Central memory CD8-positive, alpha-beta T cell (primary cell): Measurements from ENCODE around the gene LARP1.
"Not testable (repeated sequence)": the region's sequence is repeated elsewhere in the genome, so short reads cannot be mapped to it uniquely, and the experiment has no call there.

ENCODE experiments used
- ATAC-seq: fragments of 150-1000 bp; cut with Tn5 transposase; replicated peaks from 2 replicates; pipeline ENCODE4 v1.10.0; 2022; ENCODE audit warnings: mild to moderate bottlenecking, moderate FRiP score, moderate number of reproducible peaks; ENCODE audit not compliant: poor library complexity, severe bottlenecking; ENCODE audit errors: extremely low read depth
- DNase-seq, 2 donors: peaks; one replicate each; pipeline ENCODE4 v3.0.0; 2021; ENCODE audit warnings: low spot score in 2 of 2
- H3K27ac Mint-ChIP-seq: one replicate; pipeline ENCODE4 v1.8.0; 2022; ENCODE audit warnings: low read depth, mild to moderate bottlenecking, moderate library complexity, mixed read lengths
- H3K27me3 Mint-ChIP-seq: one replicate; pipeline ENCODE4 v1.8.0; 2022; ENCODE audit warnings: mixed read lengths
- H3K36me3 Mint-ChIP-seq: one replicate; pipeline ENCODE4 v1.8.0; 2022; ENCODE audit warnings: mild to moderate bottlenecking, moderate library complexity, mixed read lengths; ENCODE audit not compliant: insufficient read depth
- H3K4me1 Mint-ChIP-seq: one replicate; pipeline ENCODE4 v1.8.0; 2022; ENCODE audit warnings: mixed read lengths
- H3K4me3 Mint-ChIP-seq: one replicate; pipeline ENCODE4 v1.8.0; 2022; ENCODE audit warnings: mild to moderate bottlenecking, moderate library complexity, mixed read lengths
- H3K9me3 Mint-ChIP-seq: one replicate; pipeline ENCODE4 v1.8.0; 2022; ENCODE audit warnings: mixed read lengths

The LARP1 gene

GRCh38 chr5:154722936-154723335 is 32.2 kb upstream of the LARP1 start:
- DNase-seq = no peak

DNA sequence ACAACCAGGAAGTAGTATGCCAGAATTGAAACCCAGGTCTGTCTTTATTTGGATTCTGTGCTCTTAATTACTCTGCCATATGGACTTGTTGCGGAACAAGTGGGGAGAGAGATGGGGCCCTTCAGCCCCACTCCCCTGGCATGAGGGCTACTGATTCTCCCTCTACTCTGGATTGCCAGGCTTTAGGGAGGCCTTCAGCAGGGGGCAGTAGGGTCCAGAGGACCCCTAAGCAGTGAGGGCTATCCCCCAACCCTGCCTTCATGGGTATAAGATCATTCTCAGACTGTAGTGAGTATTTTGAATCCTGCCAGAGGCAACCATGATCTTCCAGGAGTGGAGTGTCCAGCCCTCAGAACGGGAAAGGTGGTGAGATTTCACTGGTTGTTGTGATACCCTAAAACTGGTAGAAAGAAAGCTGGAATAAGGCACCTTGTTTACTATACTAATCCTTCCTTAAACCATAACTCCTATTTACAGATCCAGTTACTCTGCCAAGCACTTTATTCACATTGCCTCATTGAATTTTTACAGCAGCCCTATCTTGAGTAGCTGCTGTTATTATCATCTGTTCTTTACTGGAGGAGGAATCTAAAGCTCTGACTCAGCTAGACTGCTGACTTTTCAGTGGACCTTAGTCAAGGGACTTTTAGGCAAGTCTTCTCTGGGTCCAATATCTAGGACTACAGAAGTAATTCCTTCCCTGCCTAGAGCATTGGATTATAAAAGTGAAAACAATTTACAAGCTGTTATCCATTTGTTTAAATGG is 31.3 kb upstream of the LARP1 start:
- Mint-ChIP-seq H3K9me3 (no peaks in the 10 kb centered on the region), H3K27ac (no peak overlapping the region), H3K4me1 (no peaks in the 10 kb centered on the region), H3K27me3 (no peaks in the 10 kb centered on the region), H3K4me3 (no peak overlapping the region), H3K36me3 (no peaks in the 10 kb centered on the region)
- DNase-seq (no peak), ATAC-seq (no peak)

More at GRCh38 chr5:154722936-154723335, 32.2 kb upstream of the LARP1 start:
- H3K4me1 Mint-ChIP-seq = no peaks in the 10 kb centered on the region
- H3K27me3 Mint-ChIP-seq = no peaks in the 10 kb centered on the region
- H3K9me3 Mint-ChIP-seq = no peaks in the 10 kb centered on the region
- no peaks in the 10 kb centered on the region for H3K36me3 Mint-ChIP-seq
- no peak overlapping the region for H3K27ac Mint-ChIP-seq
- H3K4me3 Mint-ChIP-seq = no peak overlapping the region
- ATAC-seq = no peak

DNA sequence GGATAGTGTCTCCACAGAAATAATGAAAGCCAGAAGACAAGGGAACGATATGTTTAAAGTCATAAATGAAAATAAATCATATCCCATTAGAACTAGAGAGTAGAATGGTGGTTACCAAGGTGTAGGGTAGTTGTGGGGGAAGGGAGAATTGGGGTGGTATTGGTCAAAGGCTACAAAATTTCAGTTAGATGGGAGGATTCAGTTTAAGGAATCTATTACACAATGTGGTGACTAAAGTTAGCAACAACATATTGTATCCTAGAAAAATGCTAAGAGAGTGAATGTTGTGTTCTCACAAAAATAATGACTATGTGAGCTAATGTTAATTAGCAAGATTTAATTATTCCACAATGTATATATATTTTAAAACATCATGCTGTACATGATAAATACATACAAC is 27.8 kb upstream of the LARP1 start:
- ATAC-seq = no peak
- Mint-ChIP-seq H3K36me3 (no peaks in the 10 kb centered on the region), H3K27ac (no peak overlapping the region), H3K27me3 (peaks cover 12% of the 10 kb centered on the region), H3K9me3 (no peaks in the 10 kb centered on the region), H3K4me3 (no peak overlapping the region), H3K4me1 (no peaks in the 10 kb centered on the region)
- no peak for DNase-seq

DNA sequence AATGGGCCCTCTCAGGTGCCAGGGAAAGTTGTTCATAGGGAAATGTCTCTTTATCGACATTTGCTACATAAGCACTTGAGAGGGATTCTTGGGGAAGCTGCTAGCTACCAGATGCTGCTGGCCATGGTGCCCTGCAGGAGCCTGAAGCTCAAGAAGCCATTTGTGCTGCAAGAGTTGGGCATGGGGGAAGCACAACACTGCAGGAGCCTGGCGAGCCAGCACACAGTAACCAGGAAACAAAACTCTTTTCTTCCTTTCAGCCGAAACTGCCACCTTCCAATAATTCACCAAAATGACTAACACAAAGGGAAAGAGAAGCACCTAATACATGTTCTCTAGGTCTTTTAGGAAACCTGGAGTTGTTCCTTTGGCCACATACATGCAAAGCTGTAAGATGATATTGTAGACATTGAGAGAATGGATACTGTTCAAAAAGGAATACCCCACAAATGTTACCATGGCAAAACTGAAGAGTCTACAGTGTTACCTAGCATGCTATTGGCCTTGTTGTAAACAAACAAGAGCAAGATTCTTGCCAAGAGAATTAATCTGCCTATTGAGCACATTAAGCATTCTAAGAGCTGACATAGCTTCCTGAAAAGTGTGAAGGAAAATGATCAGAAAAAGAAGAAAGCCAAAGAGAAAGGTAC is 26.1 kb upstream of the LARP1 start:
- H3K9me3 Mint-ChIP-seq = no peaks in the 10 kb centered on the region
- ATAC-seq = no peak
- no peak for DNase-seq
- no peaks in the 10 kb centered on the region for H3K4me1 Mint-ChIP-seq
- no peak overlapping the region for H3K27ac Mint-ChIP-seq
- H3K4me3 Mint-ChIP-seq = no peak overlapping the region
- H3K27me3 Mint-ChIP-seq = peaks cover 12% of the 10 kb centered on the region
- H3K36me3 Mint-ChIP-seq = no peaks in the 10 kb centered on the region

GRCh38 chr5:154729613-154730012 is 25.6 kb upstream of the LARP1 start:
- H3K4me3 Mint-ChIP-seq = no peak overlapping the region
- H3K27ac Mint-ChIP-seq = no peak overlapping the region
- no peaks in the 10 kb centered on the region for H3K9me3 Mint-ChIP-seq
- no peaks in the 10 kb centered on the region for H3K36me3 Mint-ChIP-seq
- peaks cover 12% of the 10 kb centered on the region for H3K27me3 Mint-ChIP-seq
- H3K4me1 Mint-ChIP-seq = no peaks in the 10 kb centered on the region
- DNase-seq = no peak
- ATAC-seq = no peak

GRCh38 chr5:154730761-154731160 is 24.4 kb upstream of the LARP1 start:
- not testable (repeated sequence) for H3K4me1 Mint-ChIP-seq, H3K36me3 Mint-ChIP-seq, H3K27ac Mint-ChIP-seq, H3K9me3 Mint-ChIP-seq, DNase-seq, ATAC-seq, H3K4me3 Mint-ChIP-seq
- H3K27me3 Mint-ChIP-seq = peaks cover 12% of the 10 kb centered on the region

GRCh38 chr5:154732212-154732611 is 23.0 kb upstream of the LARP1 start:
- no peak overlapping the region for H3K27ac Mint-ChIP-seq
- no peak overlapping the region for H3K4me3 Mint-ChIP-seq
- no peaks in the 10 kb centered on the region for H3K9me3 Mint-ChIP-seq
- no peaks in the 10 kb centered on the region for H3K4me1 Mint-ChIP-seq
- peaks cover 12% of the 10 kb centered on the region for H3K27me3 Mint-ChIP-seq
- no peaks in the 10 kb centered on the region for H3K36me3 Mint-ChIP-seq
- DNase-seq (no peak), ATAC-seq (no peak)

GRCh38 chr5:154734370-154735248 is 20.6 kb upstream of the LARP1 start:
- Mint-ChIP-seq H3K27ac (no peak overlapping the region), H3K4me1 (no peaks in the 10 kb centered on the region), H3K4me3 (no peak overlapping the region), H3K27me3 (peaks cover 21% of the 10 kb centered on the region), H3K36me3 (no peaks in the 10 kb centered on the region), H3K9me3 (no peaks in the 10 kb centered on the region)
- ATAC-seq (no peak), DNase-seq (no peak)

DNA sequence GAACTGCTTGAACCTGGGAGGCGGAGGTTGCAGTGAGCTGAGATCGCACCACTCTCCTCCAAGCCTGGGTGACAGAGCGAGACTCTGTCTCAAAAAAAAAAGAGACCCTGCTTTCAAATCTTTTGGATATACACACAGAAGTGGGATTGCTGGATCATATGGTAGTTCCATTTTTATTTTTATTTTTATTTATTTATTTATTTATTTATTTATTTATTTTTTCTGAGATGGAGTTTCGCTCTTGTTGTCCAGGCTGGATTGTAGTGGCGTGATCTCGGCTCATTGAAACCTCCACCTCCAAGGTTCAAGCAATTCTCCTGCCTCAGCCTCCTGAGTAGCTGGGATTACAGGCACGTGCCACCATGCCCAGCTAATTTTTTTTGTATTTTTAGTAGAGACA is 19.8 kb upstream of the LARP1 start:
- not testable (repeated sequence) for H3K4me3 Mint-ChIP-seq, H3K9me3 Mint-ChIP-seq, H3K36me3 Mint-ChIP-seq, ATAC-seq, H3K4me1 Mint-ChIP-seq, H3K27ac Mint-ChIP-seq, DNase-seq
- peaks cover 21% of the 10 kb centered on the region for H3K27me3 Mint-ChIP-seq

DNA sequence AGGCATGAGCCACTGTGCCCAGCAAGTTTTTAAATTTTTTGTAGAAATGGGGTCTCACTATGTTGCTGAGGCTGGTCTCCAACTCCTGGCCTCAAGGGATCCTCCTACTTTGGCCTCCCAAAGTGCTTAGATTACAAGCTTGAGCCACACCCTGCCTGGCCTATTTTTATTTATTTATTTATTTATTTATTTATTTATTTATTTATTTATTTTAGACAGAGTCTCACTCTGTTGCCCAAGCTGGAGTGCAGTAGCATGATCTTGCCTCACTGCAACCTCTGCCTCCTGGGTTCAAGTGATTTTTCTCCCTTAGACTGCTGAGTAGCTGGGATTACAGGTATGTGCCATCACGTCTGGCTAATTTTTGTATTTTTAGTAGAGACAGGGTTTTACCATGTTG is 18.8 kb upstream of the LARP1 start:
- not testable (repeated sequence) for H3K4me1 Mint-ChIP-seq, H3K36me3 Mint-ChIP-seq, H3K4me3 Mint-ChIP-seq, ATAC-seq, H3K9me3 Mint-ChIP-seq, H3K27ac Mint-ChIP-seq, DNase-seq
- peaks cover 15% of the 10 kb centered on the region for H3K27me3 Mint-ChIP-seq

DNA sequence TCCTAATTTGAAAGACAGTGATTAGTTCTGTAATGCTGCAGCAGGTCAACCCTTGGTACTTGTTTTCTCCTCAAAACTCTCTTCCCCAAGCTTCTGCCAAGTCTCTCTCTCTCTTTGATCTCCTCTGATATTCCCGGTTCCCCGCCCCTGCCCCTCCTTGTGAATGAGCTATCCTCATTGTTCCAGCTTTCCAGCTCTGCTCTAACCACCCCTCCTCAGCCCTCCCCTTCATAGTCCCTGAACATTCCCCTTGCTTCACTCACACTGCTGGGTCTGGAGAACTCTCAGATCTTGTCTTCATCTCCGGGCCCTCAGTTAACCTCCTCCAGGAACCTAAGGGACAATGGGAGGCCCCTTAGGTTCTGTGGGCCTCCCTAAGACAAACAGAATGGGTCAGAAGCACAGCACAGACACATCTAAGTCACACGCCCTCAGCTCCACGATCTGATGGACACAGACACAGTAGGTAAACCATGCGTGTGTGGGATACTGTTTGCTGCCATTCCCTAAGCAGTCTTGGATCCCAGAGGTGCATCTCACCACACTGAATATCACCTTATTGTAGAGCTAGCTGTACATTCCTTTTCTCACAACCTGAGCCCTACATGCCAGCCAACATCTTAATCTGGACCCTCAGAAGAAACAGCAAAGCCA is 17.4 kb upstream of the LARP1 start:
- DNase-seq (no peak), ATAC-seq (no peak)
- Mint-ChIP-seq H3K36me3 (no peaks in the 10 kb centered on the region), H3K4me3 (no peak overlapping the region), H3K27ac (no peak overlapping the region), H3K27me3 (peaks cover 9% of the 10 kb centered on the region), H3K9me3 (no peaks in the 10 kb centered on the region), H3K4me1 (no peaks in the 10 kb centered on the region)

DNA sequence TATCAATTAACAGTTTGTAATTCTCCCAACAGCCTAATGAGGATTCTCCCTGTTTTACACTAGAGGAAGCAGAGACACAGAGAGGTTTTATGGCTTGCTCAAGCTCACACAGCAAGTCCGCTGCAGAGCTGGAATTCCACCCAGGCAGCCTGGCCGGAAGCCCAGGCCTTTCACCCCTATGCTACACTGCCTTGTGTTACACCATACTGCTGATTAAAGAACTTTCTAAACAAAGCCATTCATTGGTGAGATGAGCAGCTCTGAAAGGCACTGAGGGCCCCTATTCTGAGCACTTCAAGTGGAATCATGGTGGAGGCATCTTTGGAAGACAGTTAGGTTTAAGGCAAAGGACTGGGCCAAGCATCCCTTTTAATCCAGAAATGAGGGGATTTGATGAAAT is 14.7 kb upstream of the LARP1 start:
- Mint-ChIP-seq H3K27me3 (peaks cover 9% of the 10 kb centered on the region), H3K27ac (no peak overlapping the region), H3K9me3 (no peaks in the 10 kb centered on the region), H3K36me3 (no peaks in the 10 kb centered on the region), H3K4me3 (no peak overlapping the region), H3K4me1 (no peaks in the 10 kb centered on the region)
- ATAC-seq = no peak
- no peak for DNase-seq
